IPS DF 19.7 (cell line): ENCODE results near the gene HOXA13.

Experiments used
- DNase-seq: peaks from one replicate; pipeline ENCODE4 v3.0.0-alpha.2; 2013; ENCODE audit warnings: low read depth, low spot score

The HOXA13 gene

DNA sequence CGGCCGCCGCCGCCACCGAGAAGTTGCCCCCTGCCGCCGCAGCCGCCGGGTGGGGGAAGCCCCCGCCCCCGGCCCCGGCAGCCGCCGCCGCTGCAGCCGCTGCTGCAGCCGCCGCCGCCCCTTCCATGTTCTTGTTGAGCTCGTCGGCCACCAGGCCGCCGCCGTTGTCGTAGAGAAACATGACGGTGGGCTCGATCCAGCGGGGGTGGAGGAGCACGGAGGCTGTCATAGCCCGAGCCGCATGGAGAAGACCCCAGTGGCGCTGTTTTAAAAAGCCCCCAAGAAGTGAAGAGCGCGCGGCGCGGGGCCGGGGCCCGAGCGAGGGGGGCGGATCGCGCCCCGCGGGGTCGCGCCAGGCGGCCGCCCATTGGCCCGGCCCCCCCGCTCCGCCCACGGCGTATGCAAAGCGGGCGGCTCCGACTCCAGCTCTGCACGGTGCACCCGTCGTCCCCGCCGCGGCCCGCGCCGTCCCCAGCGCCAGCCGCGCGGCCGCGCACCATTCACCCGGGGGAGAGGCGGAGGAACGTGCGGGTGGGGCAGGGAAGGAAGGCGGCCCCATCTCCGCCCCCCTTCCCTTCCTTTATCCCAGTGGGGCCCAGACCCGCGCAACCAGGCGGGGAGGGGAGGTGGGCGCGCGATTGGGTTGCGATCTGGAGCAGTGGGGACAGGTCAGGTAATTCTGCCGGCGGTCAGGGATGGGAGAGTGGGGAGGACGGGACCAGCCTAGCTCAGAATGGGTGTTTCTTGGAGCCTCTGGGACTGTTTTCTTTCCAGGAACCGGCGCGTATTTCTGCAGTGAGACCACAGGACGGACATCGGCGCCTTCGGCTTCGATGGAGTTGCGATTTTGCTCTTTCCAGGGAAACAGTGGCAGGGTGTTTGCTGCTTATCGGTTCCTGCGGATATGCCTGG is at the start of gene HOXA13:
HOXA13 (minus strand) TSS at position 243 of the 912 bp plus-strand sequence; CDS start at position 229, 14 bp downstream.
- no peak for DNase-seq

DNA sequence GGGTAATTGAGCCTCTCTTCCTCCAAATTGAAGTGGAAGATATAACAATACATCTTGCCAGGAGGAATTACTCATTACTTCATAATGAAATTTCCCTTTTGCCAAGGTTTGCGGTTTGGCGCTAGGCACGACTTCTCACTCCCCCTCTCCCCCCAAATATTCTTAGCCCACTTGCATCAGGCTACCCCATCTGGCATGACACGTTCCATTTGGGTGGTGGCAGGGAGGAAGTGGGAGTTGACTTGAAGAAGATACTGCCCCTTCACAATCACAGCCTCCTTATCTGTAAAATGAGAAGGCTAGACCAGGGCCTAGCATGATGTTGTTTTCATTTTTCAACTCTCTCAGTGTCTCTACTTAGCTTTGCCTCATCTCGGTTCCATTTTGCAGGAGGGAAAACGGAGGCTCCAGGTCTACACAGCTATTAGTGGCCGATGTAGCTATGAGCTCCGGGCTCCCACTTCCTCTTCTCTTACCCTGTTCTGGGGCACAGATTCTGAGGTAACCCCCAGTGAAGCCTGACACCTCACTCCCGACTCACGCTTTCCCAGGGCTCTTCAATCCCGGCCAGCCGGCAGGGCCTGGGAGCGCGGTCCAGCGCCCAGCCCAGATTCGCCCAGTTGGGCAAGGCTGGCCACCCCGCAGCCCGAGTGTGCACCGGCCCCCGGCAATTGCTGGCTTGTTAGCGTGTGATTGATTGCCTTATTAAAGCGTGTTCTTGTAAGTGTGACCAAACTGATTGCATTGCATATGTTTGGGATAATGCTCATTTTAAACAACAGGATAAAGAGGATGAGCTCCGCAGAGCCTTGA is 49.2 kb upstream of the HOXA13 start:
- DNase-seq: no peak

DNA sequence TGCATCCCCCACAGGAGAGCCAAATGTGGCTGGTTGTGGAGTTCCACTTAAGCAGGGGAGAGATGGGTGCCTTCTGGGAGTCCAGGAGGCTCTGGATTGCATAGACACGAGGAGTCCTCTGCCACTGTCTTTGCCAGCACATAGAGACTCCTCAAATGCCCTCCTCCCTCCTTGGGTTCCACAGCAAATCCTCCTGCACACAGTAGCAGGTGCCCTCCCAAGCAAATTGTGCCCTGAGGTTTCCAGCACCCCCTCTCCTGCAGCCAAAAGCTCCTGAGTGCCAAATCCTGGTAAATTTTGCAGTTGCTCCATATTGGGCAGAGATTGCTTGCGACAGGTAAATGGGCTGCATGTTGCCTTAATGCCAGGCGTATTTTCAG is 48.5 kb upstream of the HOXA13 start:
- no peak for DNase-seq

DNA sequence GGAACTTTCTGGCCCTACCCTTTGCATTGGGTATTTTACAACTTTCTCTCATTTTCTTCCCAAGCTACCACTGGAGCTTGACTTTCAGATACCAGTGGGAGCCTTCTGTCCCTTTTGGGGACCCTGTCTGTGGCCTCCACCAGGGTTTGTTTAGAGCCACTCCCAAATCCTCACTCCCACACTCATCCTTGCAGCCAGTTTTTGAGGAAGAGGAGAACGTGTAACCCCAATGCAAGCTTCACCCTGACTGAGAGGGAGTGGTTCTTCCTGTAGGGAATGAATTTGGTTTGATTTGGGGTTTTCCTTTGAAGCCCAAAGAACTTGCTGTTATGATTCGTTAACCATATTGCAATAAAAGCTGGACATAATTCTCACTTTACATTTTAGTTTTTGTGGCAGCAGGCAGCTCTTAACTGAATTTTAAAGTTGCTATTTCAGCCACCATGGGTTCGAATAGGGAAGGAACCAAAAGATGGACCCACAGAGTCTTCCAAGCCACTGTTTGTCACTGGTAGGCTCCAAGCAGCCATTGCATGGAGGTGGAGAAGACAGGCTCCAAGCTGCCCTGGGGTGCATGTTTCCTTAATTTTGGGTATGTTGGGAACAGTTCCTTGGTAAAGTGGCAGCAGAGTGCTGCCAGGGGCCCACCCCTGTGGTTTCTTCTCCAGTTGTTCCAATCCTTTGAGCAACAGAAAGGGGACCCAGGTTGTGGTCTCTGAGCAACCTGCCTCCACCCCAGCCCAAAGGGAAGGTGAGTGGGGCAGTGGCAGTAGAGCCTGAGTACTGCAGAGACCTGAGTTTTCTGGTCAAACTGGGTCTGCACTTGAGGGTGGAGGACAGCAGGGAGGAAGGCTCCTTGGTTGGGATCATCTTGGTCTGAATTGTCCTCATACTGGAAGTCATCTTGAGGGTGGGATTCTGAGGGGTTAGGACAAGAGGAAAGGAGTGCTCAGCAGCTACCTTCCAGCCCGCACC is 47.8 kb upstream of the HOXA13 start:
- DNase-seq: no peak

DNA sequence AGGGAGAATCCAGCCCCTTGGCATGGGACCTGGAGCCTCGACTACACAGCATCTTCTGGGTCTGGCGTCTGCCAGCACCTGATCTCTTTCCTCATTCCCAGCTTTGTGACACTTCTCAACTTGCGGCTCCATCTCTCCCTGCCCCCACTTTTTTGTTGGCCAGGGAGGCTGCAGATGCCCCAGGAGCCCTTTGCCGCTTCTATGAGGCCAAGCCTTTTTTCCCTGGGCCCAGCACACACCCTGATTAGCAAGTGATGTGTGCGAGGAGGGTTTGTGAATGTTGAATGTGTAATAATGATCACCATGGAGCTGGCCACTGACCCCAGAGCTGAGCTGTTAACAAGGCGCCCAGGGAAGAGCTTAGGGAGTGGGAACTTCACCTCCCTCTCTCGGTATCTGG is 47.1 kb upstream of the HOXA13 start:
- DNase-seq: no peak

DNA sequence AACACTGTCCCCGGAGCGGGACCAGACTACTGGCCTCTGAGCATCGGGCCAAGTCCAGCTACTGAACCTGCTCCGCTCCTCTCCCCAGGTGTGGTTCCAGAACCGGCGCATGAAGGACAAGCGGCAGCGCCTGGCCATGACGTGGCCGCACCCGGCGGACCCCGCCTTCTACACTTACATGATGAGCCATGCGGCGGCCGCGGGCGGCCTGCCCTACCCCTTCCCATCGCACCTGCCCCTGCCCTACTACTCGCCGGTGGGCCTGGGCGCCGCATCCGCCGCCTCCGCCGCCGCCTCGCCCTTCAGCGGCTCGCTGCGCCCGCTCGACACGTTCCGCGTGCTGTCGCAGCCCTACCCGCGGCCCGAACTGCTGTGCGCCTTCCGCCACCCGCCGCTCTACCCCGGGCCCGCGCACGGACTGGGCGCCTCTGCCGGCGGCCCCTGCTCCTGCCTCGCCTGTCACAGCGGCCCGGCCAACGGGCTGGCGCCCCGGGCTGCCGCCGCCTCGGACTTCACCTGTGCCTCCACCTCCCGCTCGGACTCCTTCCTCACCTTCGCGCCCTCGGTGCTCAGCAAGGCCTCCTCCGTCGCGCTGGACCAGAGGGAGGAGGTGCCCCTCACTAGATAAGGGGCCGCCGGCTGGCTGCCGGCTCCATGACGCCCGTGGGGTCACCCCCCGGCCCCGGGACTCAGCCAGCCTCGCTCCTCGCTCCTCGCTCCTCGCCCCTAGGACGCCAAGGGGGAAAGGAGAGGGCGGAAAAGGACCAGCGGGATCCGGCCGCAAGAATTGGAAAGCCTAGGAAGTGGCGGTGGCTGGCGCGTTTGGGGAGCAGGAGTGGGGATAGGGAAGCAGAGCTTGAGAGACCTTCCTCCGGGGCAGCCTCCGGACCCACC is 46.2 kb upstream of the HOXA13 start:
- no peak for DNase-seq

DNA sequence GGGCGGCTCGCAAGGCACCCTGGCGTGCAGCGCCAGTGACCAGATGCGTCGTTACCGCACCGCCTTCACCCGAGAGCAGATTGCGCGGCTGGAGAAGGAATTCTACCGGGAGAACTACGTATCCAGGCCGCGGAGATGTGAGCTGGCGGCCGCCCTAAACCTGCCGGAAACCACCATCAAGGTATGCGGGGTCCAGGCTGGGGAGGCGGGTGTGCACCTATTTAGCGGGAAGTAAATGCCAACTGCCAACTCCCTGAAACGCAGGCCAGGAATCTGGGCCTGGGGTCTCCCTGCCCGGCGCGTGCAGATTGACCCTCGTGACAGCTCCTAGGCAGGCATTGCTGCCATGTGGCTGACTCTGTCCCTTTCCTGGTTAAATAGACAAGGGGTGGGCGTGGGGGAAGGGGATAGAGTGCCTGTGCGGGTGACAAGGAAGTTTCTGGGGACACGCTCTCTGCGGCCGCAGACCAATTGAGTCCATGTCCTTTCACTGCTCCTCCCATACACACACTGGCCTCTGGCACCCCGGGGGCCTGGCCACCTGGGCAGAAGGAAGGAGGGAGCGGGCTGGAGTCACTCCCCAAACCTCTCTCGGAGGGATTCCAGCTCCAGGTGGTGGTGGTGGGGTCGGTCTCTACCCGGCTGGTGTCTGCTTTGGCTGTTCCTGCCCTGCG is 45.4 kb upstream of the HOXA13 start:
- DNase-seq: no peak

DNA sequence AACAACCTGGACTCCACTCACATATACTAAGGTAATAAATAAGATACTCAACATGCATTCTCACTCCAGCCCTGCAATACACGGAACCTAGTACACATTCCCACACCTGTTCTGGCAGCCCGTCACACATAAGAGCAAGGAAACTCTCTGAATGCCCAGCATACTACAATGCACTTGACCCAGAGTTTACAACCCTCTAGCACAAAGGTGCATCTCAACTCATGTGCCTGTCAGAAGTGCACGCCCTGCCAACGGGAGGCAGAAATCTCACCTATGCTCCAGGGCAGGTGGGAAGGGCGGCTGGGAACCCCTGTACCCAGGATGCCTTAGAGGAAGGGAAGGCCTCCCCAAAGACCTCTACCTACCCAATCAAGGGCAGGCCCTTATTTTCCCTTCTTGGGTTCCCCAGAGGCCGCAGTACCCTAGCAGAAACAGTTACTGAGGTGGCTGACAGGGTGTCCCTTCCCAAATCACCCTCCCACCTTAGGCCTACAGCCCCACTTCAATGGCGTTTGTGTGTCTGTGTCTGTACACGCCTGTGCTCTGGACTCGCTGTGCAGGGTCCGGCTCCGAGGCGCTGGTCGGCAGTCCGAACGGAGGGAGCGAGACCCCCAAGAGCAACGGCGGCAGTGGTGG is 44.7 kb upstream of the HOXA13 start:
- no peak for DNase-seq

DNA sequence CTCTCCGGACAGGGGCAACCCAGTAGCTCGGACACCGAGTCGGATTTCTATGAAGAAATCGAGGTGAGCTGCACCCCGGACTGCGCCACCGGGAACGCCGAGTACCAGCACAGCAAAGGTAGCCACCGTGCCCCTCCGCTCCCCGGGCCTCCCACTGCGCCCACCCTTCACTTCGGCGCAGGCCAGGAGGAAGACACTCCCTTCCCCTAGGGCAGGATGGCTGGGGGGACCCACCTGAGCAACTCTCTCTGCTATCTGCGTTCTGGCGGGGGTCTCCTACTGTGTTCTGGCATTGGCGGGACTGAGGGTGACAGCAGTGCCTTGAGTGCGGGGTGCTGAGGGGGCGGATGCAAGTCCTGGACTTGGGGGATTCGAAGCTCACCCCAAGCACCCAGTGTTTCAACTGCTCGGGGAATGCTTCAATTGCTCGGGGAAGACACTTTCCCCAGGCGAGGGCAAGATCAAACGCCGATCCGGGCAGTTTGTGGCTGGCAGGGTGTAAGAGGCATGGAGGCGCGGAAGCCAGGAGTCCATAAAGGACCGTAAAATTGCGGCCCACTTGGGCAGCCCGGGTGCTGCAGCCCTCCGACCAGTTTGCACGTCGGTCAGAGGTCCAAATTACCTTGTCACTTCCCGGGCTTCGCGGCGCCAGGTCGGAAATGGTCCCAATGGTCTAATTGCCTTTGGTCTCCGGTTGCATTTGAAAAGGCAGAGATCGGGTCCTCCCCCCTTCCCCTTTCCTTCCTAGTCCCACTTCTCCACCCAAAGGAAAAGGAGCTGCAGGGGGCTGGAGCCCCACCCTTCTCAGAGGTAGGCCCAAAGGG is 43.7 kb upstream of the HOXA13 start:
- no peak for DNase-seq

DNA sequence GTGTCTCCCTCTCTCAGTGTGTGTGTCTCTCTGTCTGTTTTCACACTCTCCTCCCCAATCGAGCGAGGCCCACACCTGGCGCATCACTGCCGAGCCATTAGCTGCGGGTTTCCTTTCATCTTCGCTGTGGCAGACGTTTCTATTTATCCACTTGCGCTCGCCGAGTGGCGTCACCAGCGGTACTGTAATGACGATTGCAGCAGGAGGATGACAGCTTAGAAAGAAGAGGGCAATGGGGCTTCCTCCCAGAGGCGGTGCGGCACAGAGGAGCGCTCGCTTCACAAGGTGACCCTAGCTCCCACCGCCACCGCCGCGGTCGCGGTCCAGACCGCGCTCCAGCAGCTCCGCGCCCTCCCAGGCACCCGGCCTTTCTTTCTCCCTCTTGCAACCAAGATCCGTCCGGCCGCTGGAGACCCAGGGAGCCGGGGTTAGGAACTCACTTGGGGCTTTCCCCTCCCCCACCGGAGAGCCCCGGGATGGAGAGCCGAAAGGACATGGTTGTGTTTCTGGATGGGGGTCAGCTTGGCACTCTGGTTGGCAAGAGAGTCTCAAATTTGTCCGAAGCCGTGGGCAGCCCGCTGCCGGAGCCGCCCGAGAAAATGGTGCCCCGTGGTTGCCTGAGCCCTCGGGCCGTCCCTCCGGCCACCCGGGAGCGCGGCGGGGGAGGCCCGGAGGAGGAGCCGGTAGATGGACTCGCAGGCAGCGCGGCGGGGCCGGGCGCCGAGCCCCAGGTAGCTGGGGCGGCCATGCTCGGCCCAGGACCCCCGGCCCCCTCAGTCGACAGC is 42.9 kb upstream of the HOXA13 start, which contains the start of gene EVX1:
EVX1 (plus strand) TSS at position 248 of the 785 bp plus-strand sequence; CDS start at position 477, 229 bp downstream.
- DNase-seq: no peak

DNA sequence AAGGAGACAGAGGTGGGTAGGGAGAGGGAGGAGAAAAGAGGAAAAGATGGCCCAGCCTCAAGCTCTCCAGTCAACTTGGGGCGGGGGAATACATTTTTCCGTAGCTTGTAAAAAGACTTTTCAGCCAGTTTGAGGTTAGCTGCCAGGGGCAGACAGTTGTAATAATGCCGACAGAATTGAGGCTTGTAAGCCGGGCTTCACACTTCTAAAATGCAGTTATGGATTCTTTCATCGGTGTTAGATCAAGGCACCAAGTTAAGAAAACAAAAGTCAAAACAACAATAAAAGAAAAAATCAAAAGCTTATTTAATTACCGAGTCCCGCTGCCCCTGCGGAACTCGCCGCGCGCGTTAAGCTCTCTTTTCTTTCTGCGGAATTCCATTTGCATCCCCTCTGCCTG is 42.3 kb upstream of the HOXA13 start:
- DNase-seq: no peak

DNA sequence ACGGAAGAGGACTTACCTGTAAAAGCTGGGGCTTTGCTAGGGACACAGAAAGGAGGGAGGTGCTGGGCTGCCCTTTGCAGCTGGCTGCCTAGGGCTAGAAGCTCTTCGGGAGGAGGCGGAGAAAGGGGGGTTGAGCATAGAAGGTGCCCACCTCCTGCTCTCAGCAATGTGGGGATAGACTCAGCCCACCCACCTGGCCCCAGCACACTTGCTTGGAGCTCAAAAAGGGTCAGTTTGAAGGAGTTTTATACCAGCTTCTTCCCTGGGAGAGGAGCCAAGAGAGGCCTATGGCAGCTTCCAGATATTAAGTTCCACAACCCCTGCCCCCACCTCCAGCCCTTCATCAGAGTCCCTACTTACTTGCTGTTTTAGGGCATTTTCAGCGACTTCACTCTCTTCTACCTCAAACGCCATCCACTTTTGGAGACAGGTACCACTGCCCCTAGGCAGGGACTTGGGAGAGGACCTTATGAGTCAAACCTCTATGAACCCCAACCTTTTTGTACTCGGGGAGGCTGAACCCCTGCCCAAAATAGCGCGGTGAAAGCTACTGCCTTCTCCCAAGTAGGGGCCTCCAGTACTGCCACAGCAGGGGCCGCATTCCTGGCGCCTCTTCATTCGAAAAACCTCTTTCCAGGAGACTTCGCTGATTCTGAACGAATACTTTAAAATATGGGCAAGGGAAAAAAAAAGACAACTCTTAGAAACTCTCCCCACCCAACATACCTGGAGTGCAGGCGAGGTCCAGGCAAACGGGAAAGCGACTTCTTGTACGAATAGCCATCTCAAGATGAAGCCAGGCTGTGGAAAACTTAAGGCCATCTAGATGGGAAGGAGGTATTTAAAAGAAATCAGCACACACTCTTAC is 41.5 kb upstream of the HOXA13 start:
- DNase-seq: no peak

DNA sequence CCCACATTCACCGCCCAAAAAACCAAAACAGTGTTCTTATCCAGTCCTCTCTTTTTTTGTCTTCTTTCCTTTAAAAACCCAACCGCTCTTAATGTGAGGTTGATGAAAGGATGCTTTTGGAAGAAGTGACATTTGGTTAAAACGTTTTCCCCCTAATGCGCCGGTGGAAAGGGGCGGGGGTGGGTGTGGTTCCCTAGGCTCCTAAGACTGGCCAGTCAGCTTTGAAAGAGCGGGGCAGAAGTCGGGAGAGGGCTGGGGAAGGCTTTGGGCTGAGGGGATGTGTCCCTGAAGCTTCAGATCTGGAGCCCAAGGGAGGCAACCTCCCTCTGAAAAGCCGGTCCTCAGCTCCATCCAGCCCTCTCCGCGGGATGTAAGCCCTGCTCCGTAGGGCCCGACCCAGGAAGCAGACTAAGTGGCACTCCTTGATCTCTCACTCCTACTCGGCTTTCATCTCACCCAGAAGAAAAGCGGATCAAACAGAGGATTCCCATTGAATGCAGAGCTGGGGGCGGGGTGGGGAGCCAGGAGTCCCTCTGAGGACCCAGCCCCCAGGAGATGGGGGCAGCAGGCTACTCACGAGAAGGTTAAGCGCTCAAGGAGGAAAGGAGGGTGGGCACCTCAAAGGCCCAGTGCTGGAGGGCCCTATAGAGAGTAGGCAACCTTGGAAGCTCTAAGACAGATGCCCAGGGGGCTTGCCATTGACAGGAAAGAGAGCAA is 40.3 kb upstream of the HOXA13 start:
- DNase-seq: no peak

DNA sequence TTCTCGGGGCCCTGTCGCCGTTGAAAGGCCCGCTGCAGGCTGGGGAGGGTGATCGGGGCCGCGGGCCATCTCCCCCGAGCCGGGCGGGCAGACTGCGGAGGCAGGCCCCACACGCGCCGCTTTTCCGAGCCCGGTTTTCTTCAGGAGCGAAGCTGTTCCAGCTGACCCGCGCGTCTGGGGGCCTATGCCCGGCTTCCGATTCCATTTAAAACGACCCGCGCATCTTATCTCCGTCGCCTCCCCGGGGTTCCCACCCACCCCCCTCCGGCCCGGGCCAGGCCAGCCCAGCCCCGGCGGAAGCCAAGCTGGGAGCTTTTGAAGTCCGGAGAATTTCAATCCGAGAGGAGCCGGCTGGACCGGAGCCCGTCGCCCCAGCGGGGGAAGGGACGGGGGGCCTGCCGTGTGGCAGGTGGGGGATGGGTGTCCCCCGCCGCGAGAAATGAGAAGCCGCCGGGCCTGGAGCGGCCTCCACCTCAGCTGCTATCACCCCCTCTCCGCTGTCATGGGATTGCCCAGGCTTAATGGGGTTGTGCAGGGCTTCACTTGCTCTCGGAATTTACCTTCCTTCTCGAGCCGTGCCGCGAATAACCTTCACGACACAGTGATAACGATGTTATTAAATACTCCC is 39.6 kb upstream of the HOXA13 start:
- DNase-seq: no peak

DNA sequence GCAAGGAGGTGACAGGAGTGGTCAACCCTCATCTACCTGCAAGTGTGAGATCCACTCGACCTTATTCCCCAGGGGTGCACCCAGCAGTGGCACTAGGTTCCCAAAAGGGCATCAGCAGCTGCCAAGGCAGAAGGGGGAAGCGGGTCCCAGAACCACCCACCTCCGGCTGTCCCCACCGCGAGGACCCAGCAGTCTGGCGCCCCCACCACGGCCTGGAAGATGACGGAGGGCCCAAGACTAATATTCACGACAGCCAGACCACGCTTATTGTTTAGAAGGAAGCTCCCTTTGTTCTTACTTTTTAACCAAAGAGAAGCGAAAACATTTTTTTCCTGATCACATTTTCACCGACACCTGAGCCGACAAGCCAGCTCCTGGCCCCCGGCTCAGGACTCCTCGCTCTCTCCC is 39.1 kb upstream of the HOXA13 start:
- DNase-seq: no peak
